Heart right ventricle (tissue), 16 donors: ENCODE results near the gene SH2D2A. TPM values are rescaled to one million over a fixed set of nuclear protein-coding genes. Genes with fewer than 3 reads are reported as not detected.

Experiments
- ATAC-seq, 8 donors: fragments of 200-7000 bp; cut with Tn5 transposase; one replicate each; pipeline ENCODE4 v1.9.1; 2020; ENCODE audit warnings: mild to moderate bottlenecking in 8 of 8, moderate library complexity in 8 of 8, moderate number of reproducible peaks in 1 of 8
- DNase-seq, 2 donors: peaks; one replicate each; pipeline ENCODE4 v3.0.0-alpha.2; 2020
- H3K27ac ChIP-seq, 10 donors: fragments of 200-600 bp; sonication (generic) in 2 of 10; one replicate each; pipeline versions ENCODE4 v1.5.0 to v1.8.0; 2020 to 2022; ENCODE audit warnings: mild to moderate bottlenecking in 3 of 10
- H3K27me3 ChIP-seq, 7 donors: fragments of 200-600 bp; one replicate each; pipeline ENCODE4 v1.8.0; 2021 to 2022; ENCODE audit warnings: mild to moderate bottlenecking in 2 of 7
- H3K36me3 ChIP-seq, 9 donors: fragments of 200-600 bp; sonication (generic) in 1 of 9; one replicate each; pipeline versions ENCODE4 v1.5.0 to v1.8.0; 2020 to 2022; ENCODE audit warnings: mild to moderate bottlenecking in 2 of 9
- H3K4me1 ChIP-seq, 9 donors: fragments of 200-600 bp; sonication (generic) in 1 of 9; one replicate each; pipeline versions ENCODE4 v1.5.0 to v1.8.0; 2020 to 2022; ENCODE audit warnings: mild to moderate bottlenecking in 4 of 9
- H3K4me3 ChIP-seq, 10 donors: fragments of 200-600 bp; sonication (generic) in 2 of 10; one replicate each; pipeline versions ENCODE4 v1.5.0 to v1.8.0; 2020 to 2022; ENCODE audit warnings: mild to moderate bottlenecking in 7 of 10, moderate library complexity in 2 of 10
- H3K9me3 ChIP-seq, 11 donors: fragments of 200-600 bp in 10 of 11; sonication (generic) in 2 of 11; one replicate each; pipeline versions ENCODE4 v1.5.0 to v1.8.0; 2013 to 2022; ENCODE audit warnings: mild to moderate bottlenecking in 2 of 11, control low read depth in 1 of 11, moderate library complexity in 1 of 11
- WGBS, 2 donors: extraction: QIAGEN DNeasy Blood & Tissue Kit; methylation state at CpG; one replicate each; pipeline ENCODE4 v1.1.7; 2013; ENCODE audit warnings: inconsistent platforms in 1 of 2; 5-methylcytosine and 5-hydroxymethylcytosine counted together
- intact Hi-C, 10 donors: fragments of 100-400 bp; cut with DNase I; formaldehyde crosslinking; loops; one replicate each; pipeline versions ENCODE4 v1.11.1 to v1.14.2; 2022
- polyA plus RNA-seq, 2 donors: library from polyadenylated mRNA; stranded (reverse); fragments of 200-250 nt; gene quantifications; one replicate each; pipeline ENCODE4 v1.2.3, GENCODE V29; 2013
- total RNA-seq, 10 donors: library from RNA; stranded (reverse); fragmentation: NEBNext Ultra II Directional in 3 of 10; extraction: Animal tissue kit (Norgen Biotek cat#: 25700) in 3 of 10; gene quantifications; one replicate each; pipeline versions ENCODE4 v1.2.1 to v1.2.4, GENCODE V29; 2021 to 2023
- TF ChIP-seq, protein P1 (sequence below), 9 donors: fragments of 200-600 bp; sonication (generic) in 2 of 9; IDR thresholded peaks; one replicate each; pipeline versions ENCODE4 v1.5.0 to v1.8.0; 2021 to 2022; ENCODE audit warnings: antibody characterized with exemption in 9 of 9, mild to moderate bottlenecking in 5 of 9, moderate library complexity in 1 of 9
- donor health status: Arrhythmogenic right ventricular cardiomyopathy.
- donor health status: ischemic (EF 13 %, LVEDD 7.1; RV severe dilation, severe dysfunction).
- donor health status: healthy with polysubstance abuse.
- donor health status: DM: no; HTN: yes; CAD: no.
- donor health status: DM: no; HTN: no; CAD: no.
- donor health status: ischemic (EF 25% LVEDD 6.9; RV normal size, moderate dysfunction).
- donor health status: ischemic (EF 25% LVEDD 5.7; RV mildly dilated, moderate dysfunction).
- donor health status: healthy.
- donor health status: DM: yes; HTN: yes; CAD: no.
- donor health status: Ischemic cardiomyopathy.
- donor health status: ischemic (EF 35%, LVEDD 5.7; RV mildly dilated, moderate dysfunction).
- donor health status: nonischemic (EF 11% LVEDD 7.7; RV severe dilation, severe dysfunction).
- donor health status: DM: yes; HTN: yes; CAD: no.
- donor health status: PGD.
- donor health status: ischemic (EF 29% LVEDD 5.4; RV normal size, mild dysfunction).
- donor health status: nonischemic (EF 23%, LVEDD 6.1; RV moderate dilation, normal function).

The SH2D2A gene
- total and polyA plus RNA-seq, 12 donors, result 0.50 to 4.4 (median 0.81) TPM; not detected in 1

DNA sequence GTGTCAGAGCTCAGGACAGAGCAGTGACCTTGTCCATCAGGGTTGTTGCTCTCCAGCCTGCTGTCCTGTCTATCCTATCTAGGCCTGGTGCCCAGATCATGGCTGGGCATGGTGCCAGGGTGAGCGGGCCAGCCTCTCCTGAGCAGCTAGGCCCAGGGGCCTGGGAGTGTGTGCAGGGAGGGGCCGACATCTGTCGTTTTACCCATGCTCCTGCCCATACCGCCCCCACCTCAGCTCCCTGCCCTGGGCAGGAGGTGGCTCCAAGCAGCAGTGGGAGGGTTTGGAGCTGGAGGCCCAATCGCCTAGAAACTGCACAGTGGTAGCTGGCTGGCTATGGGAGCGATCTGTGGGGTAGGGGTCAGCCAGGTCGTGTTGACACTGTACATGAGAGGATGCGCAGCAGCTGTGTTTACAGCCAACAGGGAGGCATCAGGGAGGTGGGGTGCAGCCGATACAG, 35.8 kb upstream of the SH2D2A start:
- ATAC-seq (peak; percentile 80 to 96 (median 92)), DNase-seq (peak; percentile 81 to 84)
- TF ChIP-seq, protein P1, sequence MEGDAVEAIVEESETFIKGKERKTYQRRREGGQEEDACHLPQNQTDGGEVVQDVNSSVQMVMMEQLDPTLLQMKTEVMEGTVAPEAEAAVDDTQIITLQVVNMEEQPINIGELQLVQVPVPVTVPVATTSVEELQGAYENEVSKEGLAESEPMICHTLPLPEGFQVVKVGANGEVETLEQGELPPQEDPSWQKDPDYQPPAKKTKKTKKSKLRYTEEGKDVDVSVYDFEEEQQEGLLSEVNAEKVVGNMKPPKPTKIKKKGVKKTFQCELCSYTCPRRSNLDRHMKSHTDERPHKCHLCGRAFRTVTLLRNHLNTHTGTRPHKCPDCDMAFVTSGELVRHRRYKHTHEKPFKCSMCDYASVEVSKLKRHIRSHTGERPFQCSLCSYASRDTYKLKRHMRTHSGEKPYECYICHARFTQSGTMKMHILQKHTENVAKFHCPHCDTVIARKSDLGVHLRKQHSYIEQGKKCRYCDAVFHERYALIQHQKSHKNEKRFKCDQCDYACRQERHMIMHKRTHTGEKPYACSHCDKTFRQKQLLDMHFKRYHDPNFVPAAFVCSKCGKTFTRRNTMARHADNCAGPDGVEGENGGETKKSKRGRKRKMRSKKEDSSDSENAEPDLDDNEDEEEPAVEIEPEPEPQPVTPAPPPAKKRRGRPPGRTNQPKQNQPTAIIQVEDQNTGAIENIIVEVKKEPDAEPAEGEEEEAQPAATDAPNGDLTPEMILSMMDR (IDR thresholded peaks at IDR 0.05), result no peak
- Histone ChIP-seq H3K27me3 (peaks cover 0 to 34% (median 27%) of the 10 kb centered on the region in 7 donors), H3K4me1 (peaks cover 0 to 25% (median 11%) of the 10 kb centered on the region in 9 donors), H3K9me3 (no peaks in the 10 kb centered on the region), H3K27ac (peak overlapping the region in 9 of 10 donors; percentile 9 to 80 (median 68)), H3K36me3 (no peaks in the 10 kb centered on the region), H3K4me3 (no peak overlapping the region)
- intact Hi-C loops, result loop anchor here in 2 of 10 donors (10.0 kb wide), 2 partner anchors 128 to 158 kb away; partner anchors contain the start of genes ISG20L2 (in 2 of the 2) and METTL25B (in 2 of the 2)
- WGBS, 2 donors, result 25 to 34% methylated on average over 9 of the region's 9 CpGs

DNA sequence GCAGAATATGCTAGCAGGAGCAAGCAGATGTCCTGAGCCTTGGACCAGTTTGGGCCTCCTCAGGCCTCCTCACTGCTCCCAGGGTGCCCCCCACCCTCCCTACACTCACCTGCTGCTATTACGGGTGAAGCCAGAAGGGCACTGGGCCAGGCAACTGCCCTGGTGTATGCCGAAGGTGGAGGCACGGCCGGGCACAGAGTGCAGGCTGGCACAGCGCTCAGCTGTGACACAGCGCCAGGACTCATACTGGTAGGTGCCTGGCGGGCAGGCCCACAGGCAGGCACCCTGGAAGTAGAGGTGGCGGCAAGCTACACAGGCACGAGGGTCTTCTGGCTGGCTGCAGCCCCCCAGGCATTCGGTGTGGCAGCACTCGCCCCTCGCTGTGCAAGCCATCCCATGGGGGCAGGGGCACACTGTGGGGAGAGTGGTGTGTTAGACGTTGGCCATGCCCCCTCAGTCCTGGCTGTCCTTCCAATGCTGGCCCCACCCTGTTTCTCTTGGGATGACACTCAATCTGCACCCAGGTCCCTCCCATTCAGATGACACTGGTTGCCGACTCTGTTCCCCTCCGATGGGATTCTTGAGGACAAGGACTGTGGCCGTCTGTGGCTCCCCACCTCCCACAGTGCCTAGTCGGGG, 35.2 kb upstream of the SH2D2A start:
- TF ChIP-seq, protein P1 (IDR thresholded peaks at IDR 0.05), result no peak
- peaks cover 0 to 25% (median 11%) of the 10 kb centered on the region in 9 donors for H3K4me1 ChIP-seq
- ATAC-seq, result peak; percentile 64 to 91 (median 82)
- WGBS, 2 donors, result 53 to 56% methylated on average over 17 of the region's 17 CpGs
- peak overlapping the region; percentile 9 to 80 (median 55) for H3K27ac ChIP-seq
- no peaks in the 10 kb centered on the region for H3K9me3 ChIP-seq
- peak; percentile 47 to 66 for DNase-seq
- peaks cover 0 to 38% (median 28%) of the 10 kb centered on the region in 7 donors for H3K27me3 ChIP-seq
- H3K4me3 ChIP-seq, result no peak overlapping the region
- no peaks in the 10 kb centered on the region for H3K36me3 ChIP-seq
- intact Hi-C loops, result loop anchor here in 2 of 10 donors (10.0 kb wide), 2 partner anchors 127 to 157 kb away; partner anchors contain the start of genes ISG20L2 (in 2 of the 2) and METTL25B (in 2 of the 2)

DNA sequence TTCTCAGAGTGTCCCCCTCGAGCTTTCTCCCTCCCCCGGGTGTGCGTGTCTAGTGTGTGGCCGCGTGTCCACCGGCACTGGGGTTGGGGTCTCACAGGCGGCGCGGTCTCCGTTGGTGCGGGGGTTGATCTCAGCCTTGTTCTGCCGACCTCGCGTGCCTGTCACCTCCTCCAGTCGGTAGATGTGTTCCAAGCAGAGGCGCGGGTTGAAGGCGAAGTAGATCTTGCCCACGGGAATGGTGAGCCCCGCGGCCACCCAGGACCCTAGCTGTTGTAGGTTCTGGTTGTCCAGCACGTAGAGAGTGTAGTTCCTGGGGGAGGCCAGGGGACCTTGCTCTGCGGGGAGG, 32.5 kb upstream of the SH2D2A start:
- Histone ChIP-seq H3K4me1 (peaks cover 0 to 30% (median 15%) of the 10 kb centered on the region in 9 donors), H3K27me3 (peaks cover 3 to 63% (median 52%) of the 10 kb centered on the region in 7 donors), H3K27ac (no peak overlapping the region), H3K36me3 (no peaks in the 10 kb centered on the region), H3K4me3 (no peak overlapping the region), H3K9me3 (no peaks in the 10 kb centered on the region)
- ATAC-seq, result no peak
- no peak for DNase-seq
- intact Hi-C loops, result loop anchor here in 1 of 10 donors (10.0 kb wide), 1 partner anchor 76 kb away; the partner anchor contains the start of gene LRRC71
- WGBS, 2 donors, result 31% methylated on average over 23 of the region's 23 CpGs
- TF ChIP-seq, protein P1 (IDR thresholded peaks at IDR 0.05), result no peak

DNA sequence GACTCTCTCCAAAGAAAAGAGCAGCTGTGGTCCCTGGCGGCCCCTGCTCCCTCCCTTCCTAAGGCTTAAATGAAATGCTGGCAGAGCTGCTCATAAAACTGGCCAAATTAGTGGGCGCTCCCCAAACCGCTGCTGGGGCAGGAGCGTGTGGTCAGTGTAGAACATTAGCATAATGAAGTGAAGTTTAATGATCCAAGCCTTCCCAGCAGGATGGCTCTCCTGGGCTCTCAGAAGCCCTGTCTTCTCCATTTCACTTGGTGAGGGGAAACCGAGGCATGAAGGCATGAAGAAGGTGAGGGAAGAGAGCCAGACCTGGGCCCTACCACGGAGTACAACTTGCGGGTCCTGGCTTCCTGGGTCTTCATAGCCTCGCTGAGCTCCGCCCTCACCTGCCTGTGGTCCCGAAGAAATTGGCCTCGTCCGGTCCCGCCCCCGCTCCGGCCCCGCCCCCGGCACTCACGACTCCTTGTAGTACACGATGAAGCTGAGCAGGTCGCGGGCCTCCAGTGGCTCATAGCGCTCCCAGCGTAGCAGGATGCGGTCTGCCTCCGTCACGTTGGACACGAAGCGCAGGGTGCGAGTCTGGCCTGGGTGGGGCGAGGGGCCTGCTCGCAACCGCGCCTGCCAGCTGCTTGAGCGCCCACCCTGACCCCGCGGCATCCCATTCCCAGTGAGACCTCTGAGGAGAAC, 32.0 kb upstream of the SH2D2A start:
- H3K27me3 ChIP-seq, result peaks cover 3 to 69% (median 58%) of the 10 kb centered on the region in 7 donors
- intact Hi-C loops, result loop anchor here in 1 of 10 donors (10.0 kb wide), 1 partner anchor 76 kb away; the partner anchor contains the start of gene LRRC71
- H3K4me1 ChIP-seq, result peaks cover 0 to 30% (median 15%) of the 10 kb centered on the region in 9 donors
- ATAC-seq, result no peak
- no peak overlapping the region for H3K4me3 ChIP-seq
- no peaks in the 10 kb centered on the region for H3K36me3 ChIP-seq
- peak in 1 of 2 donors; percentile 37 for DNase-seq
- WGBS, 2 donors, result 16 to 17% methylated on average over 36 of the region's 36 CpGs
- no peak overlapping the region for H3K27ac ChIP-seq
- TF ChIP-seq, protein P1 (IDR thresholded peaks at IDR 0.05), result no peak
- H3K9me3 ChIP-seq, result no peaks in the 10 kb centered on the region
